Measurements from ENCODE around the gene LIPN. TPM values are rescaled to one million over a fixed set of nuclear protein-coding genes. Genes with fewer than 3 reads are reported as not detected.

The LIPN gene
- total RNA-seq, 2 donors from 2014 or later = not detected

DNA sequence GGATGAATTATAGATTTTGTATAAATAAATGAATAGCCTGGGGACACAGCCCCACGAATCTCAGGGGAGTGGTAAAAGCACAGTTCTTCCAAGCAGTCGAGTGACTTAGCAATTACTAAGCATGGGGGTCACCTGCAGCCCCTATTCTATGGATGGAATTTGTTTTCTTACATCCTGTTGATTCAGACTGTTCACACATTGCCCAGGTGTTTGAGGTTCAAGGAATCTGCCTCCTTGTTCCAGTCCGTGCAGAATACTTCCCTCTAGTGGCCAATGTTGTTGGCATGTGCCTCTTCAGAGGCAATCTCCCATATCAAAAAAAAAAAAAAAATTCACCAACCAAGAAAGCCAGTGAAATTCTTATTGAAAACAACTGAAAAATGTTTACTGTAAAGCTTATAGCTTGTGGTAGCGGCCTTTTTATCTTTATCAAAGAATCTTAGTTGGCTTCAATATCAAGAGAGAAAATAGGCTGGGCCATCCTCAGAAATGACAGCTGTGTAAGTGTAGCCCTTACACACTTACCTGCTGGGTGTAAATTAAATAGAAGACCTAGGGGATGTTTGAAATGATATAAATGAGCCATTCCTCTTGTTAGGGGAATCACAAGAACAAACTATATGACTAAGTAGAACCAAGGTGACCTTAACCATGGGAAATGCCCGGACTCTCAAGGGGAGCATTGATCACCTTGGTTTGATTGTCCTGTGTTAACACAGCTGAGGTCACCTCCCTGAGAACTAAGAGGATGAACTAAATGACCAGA, 50.6 kb downstream of the LIPN start:
- DNase-seq (no peak), ATAC-seq (peak in 1 of 2 donors; percentile 74)
- intact Hi-C loops (cut with DNase I) = loop anchor here in 1 of 2 donors (5.0 to 10.0 kb wide), 2 partner anchors 123 to 226 kb away; partner anchors contain the start of genes LIPJ and RNLS

DNA sequence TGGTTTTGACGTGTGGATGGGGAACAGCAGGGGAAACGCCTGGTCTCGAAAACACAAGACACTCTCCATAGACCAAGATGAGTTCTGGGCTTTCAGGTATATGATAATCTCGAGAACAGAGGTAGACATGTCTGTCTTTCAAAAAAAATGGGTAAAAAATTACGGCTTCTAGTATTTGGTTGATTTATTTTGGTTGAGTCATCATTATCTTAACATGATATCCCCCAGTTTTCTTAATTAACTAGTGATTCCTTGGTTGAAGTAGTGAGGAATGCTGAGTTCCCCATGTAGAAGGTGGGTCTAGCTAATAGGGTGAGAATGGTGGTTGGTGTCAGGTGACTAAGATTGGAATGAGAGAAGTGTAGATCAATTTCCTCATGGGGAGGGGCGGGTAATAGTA, 53.4 kb downstream of the LIPN start:
- intact Hi-C loops (cut with DNase I) = loop anchor here in 1 of 2 donors (5.0 to 10.0 kb wide), 2 partner anchors 126 to 228 kb away; partner anchors contain the start of genes LIPJ and RNLS
- ATAC-seq (no peak), DNase-seq (no peak)

GRCh38 chr10:88819290-88819689, 59.5 kb downstream of the LIPN start:
- DNase-seq (no peak), ATAC-seq (no peak)
- intact Hi-C loops (cut with DNase I) = loop anchor here in 1 of 2 donors (10.0 kb wide), 1 partner anchor 234 kb away; the partner anchor contains the start of genes LIPJ and RNLS

- no peak for DNase-seq
- intact Hi-C loops (cut with DNase I) = no loop called here
- peak; percentile 27 to 45 for ATAC-seq
These were observed 61.1 kb downstream of the LIPN start for GRCh38 chr10:88820748-88821401.

DNA sequence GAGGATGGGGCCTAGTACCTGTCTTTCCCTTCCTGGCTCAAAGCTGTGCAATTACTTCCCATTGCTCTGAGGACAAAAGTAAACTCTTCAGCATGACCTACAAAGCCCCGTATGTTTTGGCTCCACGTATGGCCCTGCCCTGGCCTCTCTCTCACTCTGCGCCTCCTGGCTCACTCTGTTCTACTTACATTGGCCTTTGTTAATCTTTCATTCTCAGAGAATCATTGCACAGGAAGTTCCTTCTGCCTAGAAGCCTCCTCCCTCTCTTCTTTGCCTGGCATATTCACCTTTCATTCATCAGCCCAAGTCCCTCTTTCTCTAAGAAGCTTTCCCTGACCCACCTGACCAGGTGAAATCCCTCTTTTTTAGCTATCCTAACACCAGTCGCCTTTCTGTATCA, 66.6 kb downstream of the LIPN start:
- intact Hi-C loops (cut with DNase I) = no loop called here
- no peak for DNase-seq
- no peak for ATAC-seq

DNA sequence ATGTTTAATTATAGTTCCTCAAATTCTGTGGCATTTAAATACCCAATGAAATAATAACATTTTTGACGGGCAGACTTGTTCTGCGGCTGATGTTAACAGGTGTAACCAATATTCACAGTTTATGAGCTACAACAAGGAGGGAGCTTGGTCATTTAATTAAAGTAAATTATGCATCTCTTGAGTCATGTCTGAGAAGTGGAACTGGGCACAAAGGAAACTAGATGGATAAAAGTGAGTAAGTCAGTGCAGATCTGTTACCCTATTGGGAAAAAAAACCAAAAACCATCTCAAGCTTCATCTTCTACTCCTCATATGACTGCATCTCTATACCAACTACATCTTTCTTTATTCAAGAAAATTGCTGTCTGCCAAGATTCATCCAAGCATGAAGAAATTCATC, 67.9 kb downstream of the LIPN start:
- intact Hi-C loops (cut with DNase I) = no loop called here
- no peak for ATAC-seq
- no peak for DNase-seq

DNA sequence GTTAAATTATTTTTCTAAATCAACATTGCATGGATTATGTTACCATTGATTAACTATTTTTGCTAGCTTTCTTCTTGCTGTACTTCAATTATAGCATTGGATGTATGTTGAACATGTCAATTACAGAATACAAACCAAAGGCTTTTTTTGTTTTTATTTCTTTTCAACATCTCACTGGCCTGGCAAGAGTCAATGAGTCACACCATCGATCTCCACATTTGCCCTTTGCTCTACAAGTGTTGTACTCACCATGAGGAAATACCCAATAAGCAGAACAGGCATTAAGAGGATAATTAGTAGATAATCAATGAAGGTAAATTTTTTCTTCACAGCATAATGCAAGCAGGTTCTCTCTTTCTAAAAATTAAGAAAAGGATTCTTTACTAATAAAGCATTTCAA, 68.5 kb downstream of the LIPN start:
- intact Hi-C loops (cut with DNase I) = no loop called here
- ATAC-seq = no peak
- no peak for DNase-seq

Other genes starting within 250 kb of the LIPN start
- 10 to 100 TPM; 10.0 to 13.6 TPM for gene RNLS, start 176.7 kb upstream of the LIPN start, total RNA-seq
- not detected for gene LIPJ, start 173.3 kb upstream of the LIPN start, total RNA-seq
- gene LIPF, start 95.6 kb upstream of the LIPN start, total RNA-seq = not detected
- gene LIPK, start 53.8 kb upstream of the LIPN start, total RNA-seq = not detected
- gene LIPM, start 42.7 kb downstream of the LIPN start, total RNA-seq = under 1 TPM in 1 of 2 donors, not detected in 1; 0.18 TPM
- gene ANKRD22, start 91.8 kb downstream of the LIPN start, total RNA-seq = not detected
- gene STAMBPL1, start 120.2 kb downstream of the LIPN start, total RNA-seq = 1 to 10 TPM; 7.8 to 8.1 TPM
- 1,000 to 10,000 TPM; 1,100 to 1,897 TPM for gene ACTA2, start 192.8 kb downstream of the LIPN start, total RNA-seq
- gene FAS, start 230.8 kb downstream of the LIPN start, total RNA-seq = 1 to 10 TPM; 6.6 to 8.1 TPM